HFF-Myc (cell line): Measurements from ENCODE around the gene SEPTIN7.
"Not testable (repeated sequence)": the region's sequence is repeated elsewhere in the genome, so short reads cannot be mapped to it uniquely, and the experiment has no call there.

Experiments
- DNase-seq: peaks from one replicate; pipeline ENCODE4 v3.0.0-alpha.2; 2011; ENCODE audit warnings: low read depth; ENCODE audit errors: extremely low read depth
- H3K4me3 ChIP-seq: replicated peaks from 2 replicates; pipeline ENCODE4 v1.5.1; 2011; ENCODE audit warnings: low read depth, mild to moderate bottlenecking, control low read depth, low read length
- TF ChIP-seq, protein P1 (sequence below): IDR thresholded peaks from 2 replicates; pipeline ENCODE4 v1.5.1; 2012; ENCODE audit warnings: mild to moderate bottlenecking, low read depth, low read length, control low read depth; ENCODE audit errors: missing control alignments

SEPTIN7 gene

DNA sequence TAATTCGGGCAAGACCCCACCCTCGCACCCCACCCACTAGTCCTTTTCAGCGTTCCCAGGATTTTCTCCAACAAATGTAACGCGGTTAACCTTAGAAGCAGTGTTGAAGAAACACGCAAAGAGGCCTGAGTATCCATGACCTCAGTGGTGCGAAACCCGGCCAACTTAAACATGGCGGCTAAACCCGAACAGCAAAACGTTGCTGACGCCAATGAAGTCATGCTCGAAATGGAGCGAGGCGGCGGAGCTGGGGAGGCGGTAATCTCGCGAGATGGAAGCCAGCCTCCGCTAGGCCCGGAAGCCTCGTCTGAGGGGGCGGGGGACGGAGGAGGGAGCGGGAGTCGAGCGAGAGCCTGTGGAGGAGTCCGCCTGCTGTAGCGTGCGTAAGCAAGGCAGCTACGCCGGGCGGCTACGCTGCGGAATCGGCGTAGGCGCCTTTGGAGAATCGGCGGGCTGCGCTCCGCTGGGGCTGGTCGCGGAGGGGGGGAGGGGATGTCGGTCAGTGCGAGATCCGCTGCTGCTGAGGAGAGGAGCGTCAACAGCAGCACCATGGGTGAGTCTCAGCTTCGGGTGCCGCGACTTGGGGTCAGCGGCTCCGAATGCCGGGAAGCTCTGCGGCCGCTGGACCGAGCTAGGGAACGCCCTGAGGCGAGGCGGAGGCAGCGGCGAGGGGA lies at the start of gene SEPTIN7:
SEPTIN7 (plus strand) TSS at position 340 of the 674 bp plus-strand sequence; CDS start at position 493, 153 bp downstream.
- TF ChIP-seq, protein P1, sequence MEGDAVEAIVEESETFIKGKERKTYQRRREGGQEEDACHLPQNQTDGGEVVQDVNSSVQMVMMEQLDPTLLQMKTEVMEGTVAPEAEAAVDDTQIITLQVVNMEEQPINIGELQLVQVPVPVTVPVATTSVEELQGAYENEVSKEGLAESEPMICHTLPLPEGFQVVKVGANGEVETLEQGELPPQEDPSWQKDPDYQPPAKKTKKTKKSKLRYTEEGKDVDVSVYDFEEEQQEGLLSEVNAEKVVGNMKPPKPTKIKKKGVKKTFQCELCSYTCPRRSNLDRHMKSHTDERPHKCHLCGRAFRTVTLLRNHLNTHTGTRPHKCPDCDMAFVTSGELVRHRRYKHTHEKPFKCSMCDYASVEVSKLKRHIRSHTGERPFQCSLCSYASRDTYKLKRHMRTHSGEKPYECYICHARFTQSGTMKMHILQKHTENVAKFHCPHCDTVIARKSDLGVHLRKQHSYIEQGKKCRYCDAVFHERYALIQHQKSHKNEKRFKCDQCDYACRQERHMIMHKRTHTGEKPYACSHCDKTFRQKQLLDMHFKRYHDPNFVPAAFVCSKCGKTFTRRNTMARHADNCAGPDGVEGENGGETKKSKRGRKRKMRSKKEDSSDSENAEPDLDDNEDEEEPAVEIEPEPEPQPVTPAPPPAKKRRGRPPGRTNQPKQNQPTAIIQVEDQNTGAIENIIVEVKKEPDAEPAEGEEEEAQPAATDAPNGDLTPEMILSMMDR = no peak
- peak within 1 kb of the TSS; percentile 86 for H3K4me3 ChIP-seq
- peak; percentile 93 for DNase-seq

DNA sequence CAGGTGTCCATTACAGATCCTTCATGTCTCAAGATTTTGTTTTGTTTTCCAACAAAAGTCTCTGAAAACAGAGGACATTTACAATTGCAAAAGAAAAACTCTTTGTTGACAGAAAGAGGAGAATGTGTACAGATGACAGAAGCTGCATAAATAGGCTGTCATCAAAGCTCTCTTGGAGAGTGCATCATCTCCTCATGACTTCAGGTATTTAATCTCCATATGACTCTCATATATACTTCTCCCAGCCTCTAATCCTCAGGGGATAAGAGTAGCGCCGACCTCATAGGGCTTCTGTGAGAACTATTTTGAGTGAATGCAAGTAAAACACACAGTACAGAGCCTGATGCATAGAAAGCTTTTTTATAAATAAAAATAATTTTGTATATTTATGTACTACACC lies 48.1 kb upstream of the SEPTIN7 start:
- no peak overlapping the region for H3K4me3 ChIP-seq
- TF ChIP-seq, protein P1 = no peak
- no peak for DNase-seq

DNA sequence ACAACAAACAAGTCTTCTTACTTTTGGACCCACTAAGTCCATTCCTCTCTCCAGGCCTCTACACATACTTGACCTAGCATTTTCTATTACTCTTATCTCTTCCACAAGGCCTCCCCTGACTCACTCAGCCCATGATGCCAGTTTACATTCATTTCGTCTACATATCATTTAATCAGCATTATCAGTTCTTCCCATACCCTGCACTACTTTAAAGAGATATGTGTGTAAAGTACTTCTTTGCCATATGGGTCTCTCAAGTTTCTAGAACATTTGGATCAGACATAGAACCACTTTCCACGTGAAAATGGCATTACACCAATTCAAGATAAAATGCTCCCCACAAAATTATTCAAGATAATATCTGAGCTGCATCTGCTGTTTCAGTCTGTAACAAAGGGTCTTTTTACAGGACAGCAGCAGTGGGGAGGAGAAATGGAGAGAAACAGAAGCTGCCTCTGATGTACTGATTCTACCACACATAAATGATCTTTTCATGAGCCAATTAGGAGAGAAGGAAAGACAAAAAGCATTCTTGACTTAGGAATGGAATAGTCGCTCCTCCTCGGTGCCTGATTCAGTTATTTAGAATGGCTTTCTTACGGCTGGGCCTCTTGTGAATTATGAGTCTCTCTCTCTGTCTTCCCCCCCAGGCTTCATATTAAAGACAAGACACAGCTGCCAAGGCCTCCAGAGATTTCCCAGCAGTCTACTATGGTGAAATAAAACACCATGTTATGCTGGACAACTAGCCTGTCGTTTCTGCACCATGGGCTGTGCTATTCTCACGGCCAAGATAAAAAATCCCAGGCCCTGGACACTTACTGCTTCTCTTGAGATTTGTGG lies 46.9 kb upstream of the SEPTIN7 start:
- TF ChIP-seq, protein P1 = no peak
- H3K4me3 ChIP-seq = no peak overlapping the region
- DNase-seq = no peak

- no peak overlapping the region for H3K4me3 ChIP-seq
- DNase-seq = no peak
- TF ChIP-seq, protein P1 = no peak
These were observed 46.1 kb upstream of the SEPTIN7 start for GRCh38 chr7:35754741-35755140.

GRCh38 chr7:35755711-35756110 lies 45.1 kb upstream of the SEPTIN7 start:
- DNase-seq = no peak
- no peak overlapping the region for H3K4me3 ChIP-seq
- TF ChIP-seq, protein P1 = no peak

GRCh38 chr7:35756453-35756852 lies 44.4 kb upstream of the SEPTIN7 start:
- H3K4me3 ChIP-seq, DNase-seq: not testable (repeated sequence)

DNA sequence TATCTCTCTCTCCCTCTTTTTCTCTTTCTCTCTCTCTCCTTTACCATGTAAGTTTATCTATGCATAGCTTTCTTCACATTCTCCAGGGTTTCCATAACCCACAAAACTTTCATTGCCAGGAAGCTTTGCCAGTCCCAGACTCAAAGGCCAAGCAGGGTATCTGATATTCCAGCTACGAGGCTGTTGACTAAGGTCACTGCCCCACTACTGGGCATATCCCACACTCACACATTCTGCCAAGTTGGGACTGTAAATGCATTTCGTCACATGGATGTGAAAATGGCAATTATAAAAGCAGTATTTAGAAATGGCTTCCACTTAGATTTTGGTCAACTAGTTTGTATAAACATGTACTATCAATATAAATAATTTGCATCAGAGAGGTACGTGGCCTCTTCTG lies 43.3 kb upstream of the SEPTIN7 start:
- DNase-seq = no peak
- TF ChIP-seq, protein P1 = no peak
- H3K4me3 ChIP-seq = no peak overlapping the region
